HCT116 (cell line): ENCODE measurements around the gene SNIP1. TPM values are rescaled to one million over a fixed set of nuclear protein-coding genes. Genes with fewer than 3 reads are reported as not detected.

Experiments
- ATAC-seq: fragments of 200-7000 bp; cut with Tn5 transposase; 2 replicates; pipeline ENCODE4 v1.9.1; 2020; ENCODE audit warnings: mild to moderate bottlenecking, moderate library complexity
- BruUV-seq: library from RNA; stranded (reverse); fragments of 400-500 nt; replicated peaks from 2 replicates; lab custom pipeline; 2021; lab: Mats Ljungman, UMichigan
- CTCF ChIA-PET: fragments of 300-600 bp; sonication (Branson Sonifier 250); formaldehyde crosslinking; loops from one replicate; lab custom pipeline; 2021; ENCODE audit warnings: antibody characterized with exemption; lab: Charles Lee
- POLR2A ChIA-PET: fragments of 300-600, 350-600 bp; sonication (Branson Sonifier 250); formaldehyde crosslinking; loops from one replicate; lab custom pipeline; 2021; ENCODE audit warnings: antibody characterized with exemption; lab: Charles Lee
- RAD21 ChIA-PET, 2 experiments: fragments of 300-600 bp; sonication (Branson Sonifier 250); formaldehyde crosslinking; loops; one replicate each; lab custom pipeline; 2023; ENCODE audit warnings: low total read pairs in 2 of 2; ENCODE audit not compliant: uncharacterized antibody in 2 of 2, unreplicated experiment in 2 of 2, low non-redundant PET in 1 of 2; lab: Charles Lee
- DNase-seq: peaks from one replicate; pipeline ENCODE4 v3.0.0-alpha.2; 2010; ENCODE audit warnings: low read depth, low spot score
- H2AFZ ChIP-seq: fragments of 200-600 bp; shearing (Covaris generic), sonication (generic); 2 replicates; pipeline ENCODE4 v1.6.1; 2017; ENCODE audit warnings: low read depth, mixed run types, mixed read lengths, antibody characterized with exemption, low read length; ENCODE audit not compliant: poor library complexity, severe bottlenecking
- H3K27ac ChIP-seq: 2 replicates; pipeline ENCODE4 v1.5.1; 2012; ENCODE audit warnings: low read depth, low read length
- H3K27me3 ChIP-seq: fragments of 200-600 bp; sonication (generic); 2 replicates; pipeline ENCODE4 v1.6.1; 2016; ENCODE audit warnings: mixed run types, low read length, mixed read lengths; ENCODE audit not compliant: insufficient read depth
- H3K36me3 ChIP-seq, 2 experiments: fragments of 200-500 bp in 1 of 2; fragments of 200-600 bp in 1 of 2; sonication (Bioruptor generic) in 1 of 2; sonication (generic) in 1 of 2; 2 replicates each; pipeline versions ENCODE4 v1.5.1 to v1.6.1; 2014 to 2016; ENCODE audit warnings: low read length in 2 of 2, inconsistent platforms in 1 of 2, mixed read lengths in 1 of 2, mixed run types in 1 of 2; ENCODE audit not compliant: insufficient read depth in 2 of 2, control insufficient read depth in 1 of 2
- H3K4me1 ChIP-seq, 2 experiments: fragments of 200-600 bp in 1 of 2; sonication (generic) in 1 of 2; 2 replicates each; pipeline versions ENCODE4 v1.5.1 to v1.6.1; 2012 to 2017; ENCODE audit warnings: low read length in 2 of 2, inconsistent platforms in 1 of 2, mild to moderate bottlenecking in 1 of 2, mixed read lengths in 1 of 2, mixed run types in 1 of 2, moderate library complexity in 1 of 2; ENCODE audit not compliant: insufficient read depth in 2 of 2, control insufficient read depth in 1 of 2
- H3K4me2 ChIP-seq: fragments of 200-600 bp; sonication (generic); 2 replicates; pipeline ENCODE4 v1.6.1; 2017; ENCODE audit warnings: mixed run types, low read length, mixed read lengths
- H3K4me3 ChIP-seq, 2 experiments: fragments of 200-600 bp in 1 of 2; sonication (generic) in 1 of 2; replicated peaks in 1 of 2; 2 replicates each; pipeline ENCODE4 v1.5.1; 2011 to 2016; ENCODE audit warnings: low read length in 2 of 2, control low read depth in 1 of 2, low read depth in 1 of 2, mild to moderate bottlenecking in 1 of 2, mixed read lengths in 1 of 2, mixed run types in 1 of 2
- H3K79me2 ChIP-seq: fragments of 200-600 bp; sonication (generic); 2 replicates; pipeline ENCODE4 v1.6.1; 2017; ENCODE audit warnings: mild to moderate bottlenecking, mixed run types, low read length, moderate library complexity, mixed read lengths; ENCODE audit not compliant: insufficient read depth
- H3K9ac ChIP-seq: fragments of 200-600 bp; sonication (generic); 2 replicates; pipeline ENCODE4 v1.6.1; 2016; ENCODE audit warnings: low read length, mixed read lengths
- H3K9me2 ChIP-seq: fragments of 200-600 bp; sonication (generic), shearing (Covaris generic); 2 replicates; pipeline ENCODE4 v1.6.1; 2017; ENCODE audit warnings: mixed run types, mild to moderate bottlenecking, moderate library complexity; ENCODE audit not compliant: insufficient read depth
- H3K9me3 ChIP-seq, 2 experiments: fragments of 200-500 bp in 1 of 2; fragments of 200-600 bp in 1 of 2; sonication (Bioruptor generic) in 1 of 2; sonication (generic) in 1 of 2; 2 replicates each; pipeline ENCODE4 v1.6.1; 2014 to 2017; ENCODE audit warnings: low read length in 2 of 2, mixed read lengths in 2 of 2, inconsistent platforms in 1 of 2, low read depth in 1 of 2, mild to moderate bottlenecking in 1 of 2, mixed run types in 1 of 2, moderate library complexity in 1 of 2; ENCODE audit not compliant: control insufficient read depth in 1 of 2, insufficient read depth in 1 of 2
- H4K20me1 ChIP-seq: fragments of 200-600 bp; sonication (generic), shearing (Covaris generic); 2 replicates; pipeline ENCODE4 v1.6.1; 2017; ENCODE audit warnings: mixed run types, mild to moderate bottlenecking, moderate library complexity; ENCODE audit not compliant: insufficient read depth
- CEBPB ChIP-seq: IDR thresholded peaks from 2 replicates; pipeline ENCODE4 v1.6.1; 2012; ENCODE audit warnings: low read depth
- EZH2 ChIP-seq: fragments of 200-600 bp; sonication (generic); IDR thresholded peaks from 2 replicates; pipeline ENCODE4 v1.6.1; 2017; ENCODE audit warnings: antibody characterized with exemption, mixed run types
- EZH2phosphoT487 ChIP-seq: fragments of 200-600 bp; IDR thresholded peaks from 2 replicates; pipeline ENCODE4 v1.6.1; 2018; ENCODE audit warnings: antibody characterized with exemption, borderline replicate concordance
- POLR2A ChIP-seq: IDR thresholded peaks from 2 replicates; pipeline ENCODE4 v1.7.0; 2011; ENCODE audit warnings: borderline replicate concordance; ENCODE audit not compliant: insufficient read depth, insufficient read length; ENCODE audit errors: extremely low read depth
- SP1 ChIP-seq: IDR thresholded peaks from 2 replicates; pipeline ENCODE4 v1.6.1; 2012; ENCODE audit warnings: low read depth
- SRF ChIP-seq: IDR thresholded peaks from 2 replicates; pipeline ENCODE4 v1.6.1; 2012; ENCODE audit warnings: low read depth
- YY1 ChIP-seq: IDR thresholded peaks from 2 replicates; pipeline ENCODE4 v1.6.1; 2011; ENCODE audit warnings: low read length, low read depth, moderate library complexity, mild to moderate bottlenecking; ENCODE audit not compliant: insufficient replicate concordance; ENCODE audit errors: extremely low read depth
- ZFX ChIP-seq: fragments of 450-650 bp; IDR thresholded peaks from 2 replicates; pipeline ENCODE4 v1.6.1; 2017
- intact Hi-C: fragments of 100-400 bp; cut with micrococcal nuclease; formaldehyde crosslinking; loops from 2 replicates; pipeline ENCODE4 v1.10.0; 2022
- total RNA-seq: library from RNA; stranded (reverse); gene quantifications from one replicate; pipeline ENCODE4 v1.2.1, GENCODE V29; 2021; ENCODE audit not compliant: unreplicated experiment
- TF ChIP-seq, protein P1 (sequence below): IDR thresholded peaks from 2 replicates; pipeline ENCODE4 v1.6.1; 2012
- TF ChIP-seq, protein P2 (sequence below): IDR thresholded peaks from 2 replicates; pipeline ENCODE4 v1.6.1; 2012; ENCODE audit warnings: low read depth

The SNIP1 gene
- total RNA-seq, 1 experiment from 2014 or later, result 18.8 TPM

GRCh38 chr1:37515185-37516034 lies 38.7 kb downstream of the SNIP1 start:
- H3K4me3 ChIP-seq, result peak overlapping the region; percentile 41 to 82
- no peak for TF ChIP-seq SP1
- TF ChIP-seq SRF, result no peak
- no peak for TF ChIP-seq CEBPB
- no peak for TF ChIP-seq ZFX
- TF ChIP-seq EZH2phosphoT487, result no peak
- TF ChIP-seq YY1, result no peak
- TF ChIP-seq POLR2A, result no peak
- TF ChIP-seq, protein P1, sequence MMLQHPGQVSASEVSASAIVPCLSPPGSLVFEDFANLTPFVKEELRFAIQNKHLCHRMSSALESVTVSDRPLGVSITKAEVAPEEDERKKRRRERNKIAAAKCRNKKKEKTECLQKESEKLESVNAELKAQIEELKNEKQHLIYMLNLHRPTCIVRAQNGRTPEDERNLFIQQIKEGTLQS, result no peak
- no peak for TF ChIP-seq EZH2
- TF ChIP-seq, protein P2, sequence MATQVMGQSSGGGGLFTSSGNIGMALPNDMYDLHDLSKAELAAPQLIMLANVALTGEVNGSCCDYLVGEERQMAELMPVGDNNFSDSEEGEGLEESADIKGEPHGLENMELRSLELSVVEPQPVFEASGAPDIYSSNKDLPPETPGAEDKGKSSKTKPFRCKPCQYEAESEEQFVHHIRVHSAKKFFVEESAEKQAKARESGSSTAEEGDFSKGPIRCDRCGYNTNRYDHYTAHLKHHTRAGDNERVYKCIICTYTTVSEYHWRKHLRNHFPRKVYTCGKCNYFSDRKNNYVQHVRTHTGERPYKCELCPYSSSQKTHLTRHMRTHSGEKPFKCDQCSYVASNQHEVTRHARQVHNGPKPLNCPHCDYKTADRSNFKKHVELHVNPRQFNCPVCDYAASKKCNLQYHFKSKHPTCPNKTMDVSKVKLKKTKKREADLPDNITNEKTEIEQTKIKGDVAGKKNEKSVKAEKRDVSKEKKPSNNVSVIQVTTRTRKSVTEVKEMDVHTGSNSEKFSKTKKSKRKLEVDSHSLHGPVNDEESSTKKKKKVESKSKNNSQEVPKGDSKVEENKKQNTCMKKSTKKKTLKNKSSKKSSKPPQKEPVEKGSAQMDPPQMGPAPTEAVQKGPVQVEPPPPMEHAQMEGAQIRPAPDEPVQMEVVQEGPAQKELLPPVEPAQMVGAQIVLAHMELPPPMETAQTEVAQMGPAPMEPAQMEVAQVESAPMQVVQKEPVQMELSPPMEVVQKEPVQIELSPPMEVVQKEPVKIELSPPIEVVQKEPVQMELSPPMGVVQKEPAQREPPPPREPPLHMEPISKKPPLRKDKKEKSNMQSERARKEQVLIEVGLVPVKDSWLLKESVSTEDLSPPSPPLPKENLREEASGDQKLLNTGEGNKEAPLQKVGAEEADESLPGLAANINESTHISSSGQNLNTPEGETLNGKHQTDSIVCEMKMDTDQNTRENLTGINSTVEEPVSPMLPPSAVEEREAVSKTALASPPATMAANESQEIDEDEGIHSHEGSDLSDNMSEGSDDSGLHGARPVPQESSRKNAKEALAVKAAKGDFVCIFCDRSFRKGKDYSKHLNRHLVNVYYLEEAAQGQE, result no peak
- TF ChIP-seq, all 23 proteins: peak for 0
- Histone ChIP-seq H3K9me3 (no peaks in the 10 kb centered on the region), H3K4me2 (peak overlapping the region; percentile 85), H3K27me3 (no peaks in the 10 kb centered on the region), H3K79me2 (peaks cover 23% of the 10 kb centered on the region), H3K36me3 (peaks cover 12 to 16% of the 10 kb centered on the region in 2 experiments), H3K9ac (peak overlapping the region; percentile 70), H2AFZ (no peak overlapping the region), H3K27ac (peak overlapping the region; percentile 71), H3K9me2 (no peaks in the 10 kb centered on the region), H4K20me1 (no peaks in the 10 kb centered on the region), H3K4me1 (peaks cover 10 to 19% of the 10 kb centered on the region in 2 experiments; a peak in 3 of 4 replicates)
- CTCF ChIA-PET, result interaction anchor here (1.2 to 1.8 kb wide), 7 partner anchors 9 to 175 kb away, joined by 3 to 10 read pairs (median 6); partner anchors contain the start of gene SNIP1
- ATAC-seq (no peak), DNase-seq (no peak)
- RAD21 ChIA-PET, result interaction anchor here in 1 of 2 experiments (0.6 kb wide), 2 partner anchors 9 to 33 kb away, joined by 3 to 4 read pairs; no protein-coding TSS in a partner anchor
- TSS peak; percentile 97 for BruUV-seq
- POLR2A ChIA-PET, result interaction anchor here (1.0 kb wide), 1 partner anchor 42 kb away, joined by 3 read pairs; no protein-coding TSS in a partner anchor
- intact Hi-C loops, result no loop called here
